ENCODE results near the gene L3MBTL3. TPM values are rescaled to one million over a fixed set of nuclear protein-coding genes. Genes with fewer than 3 reads are reported as not detected.

The L3MBTL3 gene
- total RNA-seq = 10 to 100 TPM in 1 of 2 donors, 1 to 10 TPM in 1; 7.7 to 25.0 TPM

- Histone ChIP-seq H3K27me3 (replicated peaks; ENCODE audit: insufficient read depth) (no peaks in the 10 kb centered on the region), H3K4me1 (replicated peaks) (no peaks in the 10 kb centered on the region), H3K4me3 (peak within 1 kb of the TSS; percentile 74 to 78), H3K36me3 (no peaks in the 10 kb centered on the region), H3K9me3 (no peaks in the 10 kb centered on the region), H3K27ac (peak within 1 kb of the TSS; percentile 79 to 85)
- no peak for TF ChIP-seq CTCF (IDR thresholded peaks at IDR 0.05)
- TF ChIP-seq POLR2AphosphoS5 (IDR thresholded peaks at IDR 0.05) = peak; percentile 74
- peak; percentile 21 for TF ChIP-seq POLR2A (IDR thresholded peaks at IDR 0.05)
- peak; percentile 86 for DNase-seq (ENCODE audit: low spot score)
- 1% methylated on average over 25 of the region's 27 CpGs for WGBS
- intact Hi-C loops (cut with DNase I) = loop anchor here (5.0 kb wide), 1 partner anchor 421 kb away; no protein-coding TSS in a partner anchor
These were observed at the start of gene L3MBTL3 for GRCh38 chr6:130018292-130018743. Gene L3MBTL3, plus strand, starts transcription at chr6:130018581. Its CDS starts 24,119 bp downstream, at chr6:130042700.

GRCh38 chr6:129969064-129969463 is 49.3 kb upstream of the L3MBTL3 start:
- 62% methylated on average over 2 of the region's 2 CpGs for WGBS
- Histone ChIP-seq H3K27me3 (replicated peaks; ENCODE audit: insufficient read depth) (no peaks in the 10 kb centered on the region), H3K4me3 (no peak overlapping the region), H3K9me3 (no peaks in the 10 kb centered on the region), H3K36me3 (no peaks in the 10 kb centered on the region), H3K4me1 (replicated peaks) (no peaks in the 10 kb centered on the region), H3K27ac (no peak overlapping the region)
- DNase-seq (ENCODE audit: low spot score) = no peak
- intact Hi-C loops (cut with DNase I) = no loop called here
- no peak for TF ChIP-seq POLR2AphosphoS5 (IDR thresholded peaks at IDR 0.05)
- no peak for TF ChIP-seq CTCF (IDR thresholded peaks at IDR 0.05)
- no peak for TF ChIP-seq POLR2A (IDR thresholded peaks at IDR 0.05)

- 92% methylated on average over 4 of the region's 4 CpGs for WGBS
- TF ChIP-seq POLR2AphosphoS5 (IDR thresholded peaks at IDR 0.05) (no peak), POLR2A (IDR thresholded peaks at IDR 0.05) (no peak), CTCF (IDR thresholded peaks at IDR 0.05) (no peak)
- no peaks in the 10 kb centered on the region for H3K4me1 ChIP-seq (replicated peaks)
- H3K4me3 ChIP-seq = no peak overlapping the region
- no peak overlapping the region for H3K27ac ChIP-seq
- H3K9me3 ChIP-seq = no peaks in the 10 kb centered on the region
- H3K27me3 ChIP-seq (replicated peaks; ENCODE audit: insufficient read depth) = no peaks in the 10 kb centered on the region
- DNase-seq (ENCODE audit: low spot score) = no peak
- intact Hi-C loops (cut with DNase I) = no loop called here
- no peaks in the 10 kb centered on the region for H3K36me3 ChIP-seq
These were observed 42.3 kb upstream of the L3MBTL3 start for GRCh38 chr6:129976110-129976509.

- intact Hi-C loops (cut with DNase I) = no loop called here
- Histone ChIP-seq H3K27me3 (replicated peaks; ENCODE audit: insufficient read depth) (no peaks in the 10 kb centered on the region), H3K9me3 (no peaks in the 10 kb centered on the region), H3K36me3 (no peaks in the 10 kb centered on the region), H3K27ac (no peak overlapping the region), H3K4me1 (replicated peaks) (no peaks in the 10 kb centered on the region), H3K4me3 (no peak overlapping the region)
- DNase-seq (ENCODE audit: low spot score) = no peak
- no peak for TF ChIP-seq POLR2AphosphoS5 (IDR thresholded peaks at IDR 0.05)
- TF ChIP-seq POLR2A (IDR thresholded peaks at IDR 0.05) = no peak
- no peak for TF ChIP-seq CTCF (IDR thresholded peaks at IDR 0.05)
- 94% methylated on average over 6 of the region's 6 CpGs for WGBS
These were observed 40.0 kb upstream of the L3MBTL3 start for GRCh38 chr6:129978148-129978916.

- Histone ChIP-seq H3K36me3 (no peaks in the 10 kb centered on the region), H3K4me3 (no peak overlapping the region), H3K27ac (no peak overlapping the region), H3K27me3 (replicated peaks; ENCODE audit: insufficient read depth) (no peaks in the 10 kb centered on the region), H3K4me1 (replicated peaks) (no peaks in the 10 kb centered on the region), H3K9me3 (no peaks in the 10 kb centered on the region)
- 95% methylated on average over 1 of the region's 1 CpG for WGBS
- DNase-seq (ENCODE audit: low spot score) = no peak
- intact Hi-C loops (cut with DNase I) = no loop called here
- TF ChIP-seq POLR2A (IDR thresholded peaks at IDR 0.05) (no peak), POLR2AphosphoS5 (IDR thresholded peaks at IDR 0.05) (no peak), CTCF (IDR thresholded peaks at IDR 0.05) (no peak)
These were observed 37.6 kb upstream of the L3MBTL3 start for GRCh38 chr6:129980821-129981220.

Measured in prostate gland (tissue), 2 donors.